HFF-Myc (cell line): ENCODE measurements around the gene SF3B2.

Source experiments
- DNase-seq: peaks from one replicate; pipeline ENCODE4 v3.0.0-alpha.2; 2011; ENCODE audit warnings: low read depth; ENCODE audit errors: extremely low read depth
- H3K4me3 ChIP-seq: replicated peaks from 2 replicates; pipeline ENCODE4 v1.5.1; 2011; ENCODE audit warnings: low read depth, mild to moderate bottlenecking, control low read depth, low read length
- TF ChIP-seq, protein P1 (sequence below): IDR thresholded peaks from 2 replicates; pipeline ENCODE4 v1.5.1; 2012; ENCODE audit warnings: mild to moderate bottlenecking, low read depth, low read length, control low read depth; ENCODE audit errors: missing control alignments

SF3B2 gene

DNA sequence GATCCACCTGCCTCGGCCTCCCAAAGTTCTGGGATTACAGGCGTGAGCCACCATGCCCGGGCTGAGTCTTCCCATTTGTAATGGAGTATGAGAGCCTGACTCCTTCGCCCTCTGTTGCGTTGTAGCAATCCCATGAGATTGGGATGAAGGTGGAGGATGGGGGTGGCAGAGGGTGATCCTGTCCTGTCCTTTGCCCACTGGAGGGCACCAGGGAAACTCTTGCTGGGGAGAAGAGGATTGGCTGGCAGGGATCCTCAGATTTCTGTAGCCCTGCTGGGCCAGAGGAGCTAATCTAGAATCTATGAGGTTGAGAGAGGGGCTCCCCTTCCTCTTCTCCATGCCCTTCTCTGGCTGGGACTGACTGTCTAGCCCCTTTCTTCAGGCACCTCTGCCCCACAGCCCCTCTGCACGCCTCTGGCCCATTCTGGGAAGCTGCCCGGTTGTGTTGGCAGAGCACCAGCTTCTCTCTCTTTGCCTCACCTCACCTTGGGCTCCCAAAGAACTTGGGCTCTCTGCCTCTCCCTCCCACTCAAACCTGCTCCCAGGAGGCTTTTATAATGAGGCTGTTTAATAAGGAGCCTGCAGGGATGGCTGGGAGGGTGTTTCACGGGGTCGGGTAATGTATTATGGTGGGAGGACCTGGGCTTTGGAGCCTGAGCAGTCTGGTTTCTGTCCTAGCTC is 16.4 kb upstream of the SF3B2 start:
- no peak overlapping the region for H3K4me3 ChIP-seq
- TF ChIP-seq, protein P1, sequence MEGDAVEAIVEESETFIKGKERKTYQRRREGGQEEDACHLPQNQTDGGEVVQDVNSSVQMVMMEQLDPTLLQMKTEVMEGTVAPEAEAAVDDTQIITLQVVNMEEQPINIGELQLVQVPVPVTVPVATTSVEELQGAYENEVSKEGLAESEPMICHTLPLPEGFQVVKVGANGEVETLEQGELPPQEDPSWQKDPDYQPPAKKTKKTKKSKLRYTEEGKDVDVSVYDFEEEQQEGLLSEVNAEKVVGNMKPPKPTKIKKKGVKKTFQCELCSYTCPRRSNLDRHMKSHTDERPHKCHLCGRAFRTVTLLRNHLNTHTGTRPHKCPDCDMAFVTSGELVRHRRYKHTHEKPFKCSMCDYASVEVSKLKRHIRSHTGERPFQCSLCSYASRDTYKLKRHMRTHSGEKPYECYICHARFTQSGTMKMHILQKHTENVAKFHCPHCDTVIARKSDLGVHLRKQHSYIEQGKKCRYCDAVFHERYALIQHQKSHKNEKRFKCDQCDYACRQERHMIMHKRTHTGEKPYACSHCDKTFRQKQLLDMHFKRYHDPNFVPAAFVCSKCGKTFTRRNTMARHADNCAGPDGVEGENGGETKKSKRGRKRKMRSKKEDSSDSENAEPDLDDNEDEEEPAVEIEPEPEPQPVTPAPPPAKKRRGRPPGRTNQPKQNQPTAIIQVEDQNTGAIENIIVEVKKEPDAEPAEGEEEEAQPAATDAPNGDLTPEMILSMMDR, result no peak
- no peak for DNase-seq

DNA sequence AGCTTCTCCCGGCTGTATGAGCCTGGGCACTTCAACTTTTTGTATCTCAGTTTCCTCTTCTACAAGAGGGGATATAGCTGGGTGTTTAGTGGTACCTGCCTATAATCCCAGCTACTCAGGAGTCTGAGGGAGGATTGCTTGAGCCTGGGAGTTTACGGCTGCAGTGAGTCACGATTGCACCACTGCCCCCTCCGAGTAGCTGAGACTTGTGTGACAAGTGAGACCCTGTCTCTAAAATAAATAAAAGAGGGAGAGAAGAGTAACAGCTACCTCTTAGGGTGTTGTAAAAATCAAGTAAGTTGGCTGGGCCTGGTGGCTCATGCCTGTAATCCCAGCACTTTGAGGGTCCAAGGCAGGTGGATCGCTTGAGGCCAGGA is 15.8 kb upstream of the SF3B2 start:
- TF ChIP-seq, protein P1, result no peak
- no peak overlapping the region for H3K4me3 ChIP-seq
- no peak for DNase-seq

DNA sequence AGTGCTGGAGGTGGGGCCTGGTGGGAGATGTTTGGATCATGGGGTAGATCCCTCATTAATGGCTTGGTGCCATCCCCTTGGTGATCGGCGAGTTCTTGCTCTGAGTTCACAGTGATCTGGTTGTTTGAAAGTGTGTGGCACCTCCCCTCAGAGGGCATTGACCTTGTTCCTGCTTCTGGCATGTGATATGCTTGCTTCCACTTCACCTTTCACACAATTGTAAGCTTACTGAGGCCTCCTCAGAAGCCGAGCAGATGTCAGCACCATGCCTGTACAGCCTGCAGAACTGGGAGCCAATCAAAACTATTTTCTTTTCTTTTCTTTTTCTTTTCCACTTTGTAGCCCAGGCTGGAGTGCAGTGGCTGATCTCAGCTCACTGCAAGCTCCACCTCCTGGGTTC is 14.8 kb upstream of the SF3B2 start:
- DNase-seq, result no peak
- TF ChIP-seq, protein P1, result no peak
- no peak overlapping the region for H3K4me3 ChIP-seq

DNA sequence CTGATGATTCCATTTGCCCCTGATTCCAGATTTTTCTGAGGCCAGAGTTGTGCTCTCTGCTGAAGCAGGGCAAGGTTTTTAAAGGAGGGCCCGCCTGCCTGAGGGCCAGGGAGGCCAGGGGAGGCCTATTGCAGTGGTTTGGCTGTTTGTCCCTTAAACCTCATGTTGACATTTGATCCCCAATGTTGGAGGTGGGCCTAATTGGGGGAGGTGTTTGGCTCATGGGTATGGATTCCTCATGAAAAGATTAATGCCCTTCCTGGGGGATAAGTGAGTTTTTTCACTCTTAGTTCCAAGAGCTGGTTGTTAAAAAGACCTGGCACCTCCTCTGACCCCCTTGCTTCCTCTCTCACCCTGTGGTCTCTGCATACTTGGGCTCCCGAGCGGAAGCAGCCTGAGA is 12.4 kb upstream of the SF3B2 start:
- DNase-seq, result no peak
- no peak overlapping the region for H3K4me3 ChIP-seq
- TF ChIP-seq, protein P1, result no peak

DNA sequence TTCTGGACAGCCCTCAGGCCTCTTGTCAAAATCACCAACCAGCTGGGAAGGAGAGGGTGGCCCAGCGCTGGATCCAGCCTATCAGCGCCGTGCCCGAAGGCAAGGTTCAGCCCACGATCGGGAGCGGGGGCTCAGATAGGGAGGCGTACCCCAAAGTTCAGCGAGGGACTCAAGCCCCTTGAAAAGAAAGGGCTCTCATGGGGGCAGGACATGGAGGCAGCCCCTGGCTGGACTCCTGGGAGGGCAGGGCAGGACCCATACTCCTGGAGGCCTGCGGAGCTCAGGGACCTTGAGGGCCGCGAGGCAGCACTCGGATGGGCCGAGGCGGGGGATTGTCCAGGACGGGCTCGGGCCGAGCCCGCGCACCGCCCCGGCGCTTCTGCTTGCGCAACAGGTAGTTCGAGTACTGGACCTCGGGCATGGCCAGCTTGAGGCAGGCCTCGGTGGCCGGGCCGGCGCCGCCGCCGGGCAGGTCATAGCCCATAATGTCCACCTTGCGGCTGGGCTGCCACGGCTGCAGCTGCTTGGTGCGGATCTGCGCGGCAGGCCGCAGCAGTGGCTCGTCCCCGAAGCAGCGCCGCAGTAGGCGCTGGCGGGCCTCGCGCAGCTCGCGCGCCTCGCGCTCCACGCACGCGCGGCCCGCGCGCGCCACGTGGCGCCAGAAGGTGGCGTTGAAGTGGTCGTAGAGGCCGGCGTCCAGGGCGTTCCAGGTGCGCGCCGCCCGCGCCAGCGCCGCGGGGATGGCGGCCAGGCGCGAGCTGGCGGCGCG is 9.8 kb upstream of the SF3B2 start:
- TF ChIP-seq, protein P1, result no peak
- no peak overlapping the region for H3K4me3 ChIP-seq
- no peak for DNase-seq

DNA sequence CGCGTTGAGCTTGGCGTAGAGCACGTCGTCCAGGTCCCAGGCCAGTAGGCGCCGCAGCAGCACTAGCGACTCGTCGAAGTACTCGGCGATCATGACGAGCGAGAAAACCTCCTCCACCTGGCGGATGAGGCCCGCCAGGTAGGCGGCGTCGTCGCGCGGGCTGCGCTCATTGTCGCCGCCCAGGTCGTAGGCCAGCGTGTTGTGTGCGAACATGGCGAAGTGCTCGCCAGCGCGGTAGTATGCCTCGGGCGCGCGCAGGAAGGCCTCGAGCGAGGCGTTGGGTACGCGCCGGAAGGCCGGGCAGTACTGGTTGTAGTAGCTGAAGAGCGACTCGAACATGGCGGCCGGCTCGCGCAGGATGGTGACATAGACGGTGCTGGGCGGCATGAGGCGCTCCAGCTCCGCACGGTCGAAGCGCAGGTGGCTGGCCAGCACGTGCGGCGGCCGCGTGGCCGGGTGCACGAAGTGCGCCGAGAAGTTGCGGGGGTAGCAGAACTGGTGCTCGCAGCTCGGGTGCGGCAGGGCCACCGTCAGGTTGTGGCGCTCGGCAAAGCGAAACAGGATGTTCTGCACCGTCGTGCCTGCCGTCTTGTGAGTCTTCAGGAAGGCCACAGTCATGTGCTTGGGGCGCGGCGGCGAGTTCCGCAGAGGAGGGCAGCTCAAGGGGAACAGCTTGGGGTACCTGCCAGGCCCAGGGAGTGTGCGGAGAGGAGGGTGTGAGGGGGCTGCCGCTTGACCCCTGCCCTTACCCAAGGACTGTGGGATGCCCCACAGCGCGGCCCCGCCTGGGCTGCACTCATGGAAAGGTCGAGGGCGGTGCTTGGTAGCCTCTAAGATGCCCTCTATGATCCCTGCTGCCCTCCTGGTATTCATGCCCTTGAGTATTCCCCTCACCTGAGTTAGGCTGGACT is 8.9 kb upstream of the SF3B2 start:
- DNase-seq, result no peak
- H3K4me3 ChIP-seq, result no peak overlapping the region
- TF ChIP-seq, protein P1, result no peak
